CD4-positive, alpha-beta memory T cell (primary cell): Measurements from ENCODE around the gene DGKD. TPM values are rescaled to one million over a fixed set of nuclear protein-coding genes. Genes with fewer than 3 reads are reported as not detected.

Experiments
- CTCF ChIA-PET: fragments of 350-600 bp; sonication (Branson Sonifier 250); formaldehyde crosslinking; loops from one replicate; lab custom pipeline; 2021; ENCODE audit warnings: inconsistent platforms; ENCODE audit not compliant: partially characterized antibody; lab: Charles Lee
- POLR2A ChIA-PET: fragments of 350-600 bp; sonication (Branson Sonifier 250); formaldehyde crosslinking; loops from one replicate; lab custom pipeline; 2021; ENCODE audit not compliant: partially characterized antibody; lab: Charles Lee
- DNase-seq, 5 donors: peaks; one replicate each; pipeline versions ENCODE4 v3.0.0 to v3.0.0-alpha.2; 2020 to 2022; ENCODE audit warnings: mixed read lengths in 1 of 5
- H3K27ac ChIP-seq: one replicate; pipeline ENCODE4 v1.7.0; 2013; ENCODE audit warnings: low read depth, low read length
- H3K27me3 ChIP-seq: 2 replicates; pipeline ENCODE4 v1.7.0; 2013; ENCODE audit warnings: mild to moderate bottlenecking, low read length, moderate library complexity; ENCODE audit not compliant: insufficient read depth
- H3K36me3 ChIP-seq: 2 replicates; pipeline ENCODE4 v1.7.0; 2013; ENCODE audit warnings: mild to moderate bottlenecking, low read length, moderate library complexity; ENCODE audit not compliant: insufficient read depth
- H3K4me1 ChIP-seq: 2 replicates; pipeline ENCODE4 v1.7.0; 2013; ENCODE audit warnings: mild to moderate bottlenecking, low read length, moderate library complexity; ENCODE audit not compliant: insufficient read depth
- H3K4me3 ChIP-seq, 2 donors: one replicate each; pipeline ENCODE4 v1.7.0; 2013; ENCODE audit warnings: low read length in 2 of 2, mild to moderate bottlenecking in 1 of 2
- H3K9me3 ChIP-seq, 2 donors: one replicate each; pipeline ENCODE4 v1.7.0; 2013; ENCODE audit warnings: low read length in 2 of 2, control low read depth in 1 of 2; ENCODE audit not compliant: control insufficient read depth in 1 of 2
- H3K27ac Mint-ChIP-seq, 7 donors: one replicate each; pipeline ENCODE4 v1.8.0; 2020 to 2021; ENCODE audit warnings: mixed read lengths in 7 of 7, mild to moderate bottlenecking in 6 of 7, inconsistent platforms in 3 of 7, moderate library complexity in 3 of 7
- H3K27me3 Mint-ChIP-seq, 2 donors: one replicate each; pipeline ENCODE4 v1.8.0; 2020 to 2021; ENCODE audit warnings: mixed read lengths in 2 of 2
- H3K36me3 Mint-ChIP-seq, 2 donors: one replicate each; pipeline ENCODE4 v1.8.0; 2020 to 2021; ENCODE audit warnings: mixed read lengths in 2 of 2, inconsistent platforms in 1 of 2, mild to moderate bottlenecking in 1 of 2
- H3K4me1 Mint-ChIP-seq, 4 donors: one replicate each; pipeline ENCODE4 v1.8.0; 2020 to 2021; ENCODE audit warnings: mixed read lengths in 4 of 4, mild to moderate bottlenecking in 1 of 4
- H3K4me3 Mint-ChIP-seq, 8 donors: one replicate each; pipeline ENCODE4 v1.8.0; 2020 to 2021; ENCODE audit warnings: mixed read lengths in 8 of 8, mild to moderate bottlenecking in 7 of 8, moderate library complexity in 6 of 8, inconsistent platforms in 3 of 8
- H3K9me3 Mint-ChIP-seq, 8 donors: one replicate each; pipeline ENCODE4 v1.8.0; 2020 to 2021; ENCODE audit warnings: mixed read lengths in 8 of 8, mild to moderate bottlenecking in 5 of 8, inconsistent platforms in 3 of 8, moderate library complexity in 1 of 8
- intact Hi-C: fragments of 100-400 bp; cut with micrococcal nuclease; formaldehyde crosslinking; loops from one replicate; pipeline ENCODE4 v1.15.1; 2023
- polyA plus RNA-seq, 2 donors: library from polyadenylated mRNA; unstranded; fragments of 300-500 nt; fragmentation: Illumina TruSeq; gene quantifications; one replicate each; pipeline ENCODE4 v1.2.3, GENCODE V29; 2021
- total RNA-seq, 2 experiments: library from RNA; stranded (reverse); gene quantifications; one replicate each; pipeline ENCODE4 v1.2.3, GENCODE V29; 2021

The DGKD gene
- total and polyA plus RNA-seq, 4 experiments from 2014 or later: 8.9 to 136 (median 78.8) TPM

DNA sequence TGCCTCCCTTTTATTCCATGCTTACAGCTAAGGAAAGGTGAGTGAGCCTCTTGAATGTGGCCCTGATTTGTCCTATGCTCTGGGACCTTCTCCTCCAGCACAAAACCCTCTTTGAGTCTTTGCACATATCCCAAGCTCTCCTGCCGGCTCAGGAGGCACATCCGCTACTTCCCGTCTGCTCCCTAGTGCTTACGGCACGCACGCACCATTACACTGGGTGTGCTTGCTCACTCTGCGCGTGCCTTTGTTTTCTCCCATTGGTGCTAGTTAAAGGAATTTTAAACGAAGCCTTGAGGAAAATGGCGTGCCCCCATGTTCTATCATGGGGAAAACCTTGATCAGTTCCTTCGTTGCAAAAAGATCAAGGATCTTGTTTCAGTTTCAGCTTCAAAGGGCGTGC lies 7.9 kb upstream of the DGKD start:
- no peaks in the 10 kb centered on the region for H3K4me1 ChIP-seq
- no peak overlapping the region for H3K4me3 ChIP-seq
- Mint-ChIP-seq H3K36me3 (no peaks in the 10 kb centered on the region), H3K4me3 (no peak overlapping the region), H3K27me3 (peaks cover 1 to 2% of the 10 kb centered on the region in 2 donors), H3K4me1 (peaks cover 9 to 23% (median 14%) of the 10 kb centered on the region in 4 donors), H3K27ac (no peak overlapping the region), H3K9me3 (peaks cover 0 to 1% (median 0%) of the 10 kb centered on the region in 8 donors)
- CTCF ChIA-PET: interaction anchor here (1.1 kb wide), 1 partner anchor 9 kb away, joined by 4 read pairs; no protein-coding TSS in a partner anchor
- H3K27ac ChIP-seq: no peak overlapping the region
- POLR2A ChIA-PET: interaction anchor here (1.8 kb wide), 1 partner anchor 10 kb away, joined by 5 read pairs; no protein-coding TSS in a partner anchor
- intact Hi-C loops: no loop called here
- H3K9me3 ChIP-seq: no peaks in the 10 kb centered on the region
- no peaks in the 10 kb centered on the region for H3K27me3 ChIP-seq
- no peak for DNase-seq
- no peaks in the 10 kb centered on the region for H3K36me3 ChIP-seq

DNA sequence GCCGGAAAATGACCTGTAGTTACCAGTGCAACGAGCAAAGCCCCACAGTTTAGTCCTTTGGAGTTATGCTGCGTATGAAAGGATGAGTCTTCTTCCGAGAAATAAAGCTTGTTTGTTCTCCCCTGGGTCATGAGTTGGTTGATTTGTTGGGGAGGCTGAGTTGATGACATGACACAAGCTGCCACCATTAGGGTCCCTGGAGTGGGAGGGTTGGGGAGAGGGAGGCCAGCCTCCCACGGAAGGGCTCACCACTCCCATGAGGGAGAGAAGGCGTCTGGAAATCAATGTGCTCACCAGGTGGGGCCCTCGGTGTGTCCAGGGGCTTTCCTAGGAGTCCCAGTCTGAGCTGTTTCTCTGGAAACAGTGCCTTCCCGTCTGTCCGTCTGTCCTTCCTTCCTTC lies 7.4 kb upstream of the DGKD start:
- ChIA-PET CTCF (interaction anchor here (0.6 to 1.1 kb wide), 2 partner anchors 10 to 96 kb away, joined by 3 to 4 read pairs; no protein-coding TSS in a partner anchor), POLR2A (interaction anchor here (0.5 to 1.8 kb wide), 3 partner anchors 8 to 279 kb away, joined by 3 to 5 read pairs (median 5); no protein-coding TSS in a partner anchor)
- no peak overlapping the region for H3K27ac Mint-ChIP-seq

DNA sequence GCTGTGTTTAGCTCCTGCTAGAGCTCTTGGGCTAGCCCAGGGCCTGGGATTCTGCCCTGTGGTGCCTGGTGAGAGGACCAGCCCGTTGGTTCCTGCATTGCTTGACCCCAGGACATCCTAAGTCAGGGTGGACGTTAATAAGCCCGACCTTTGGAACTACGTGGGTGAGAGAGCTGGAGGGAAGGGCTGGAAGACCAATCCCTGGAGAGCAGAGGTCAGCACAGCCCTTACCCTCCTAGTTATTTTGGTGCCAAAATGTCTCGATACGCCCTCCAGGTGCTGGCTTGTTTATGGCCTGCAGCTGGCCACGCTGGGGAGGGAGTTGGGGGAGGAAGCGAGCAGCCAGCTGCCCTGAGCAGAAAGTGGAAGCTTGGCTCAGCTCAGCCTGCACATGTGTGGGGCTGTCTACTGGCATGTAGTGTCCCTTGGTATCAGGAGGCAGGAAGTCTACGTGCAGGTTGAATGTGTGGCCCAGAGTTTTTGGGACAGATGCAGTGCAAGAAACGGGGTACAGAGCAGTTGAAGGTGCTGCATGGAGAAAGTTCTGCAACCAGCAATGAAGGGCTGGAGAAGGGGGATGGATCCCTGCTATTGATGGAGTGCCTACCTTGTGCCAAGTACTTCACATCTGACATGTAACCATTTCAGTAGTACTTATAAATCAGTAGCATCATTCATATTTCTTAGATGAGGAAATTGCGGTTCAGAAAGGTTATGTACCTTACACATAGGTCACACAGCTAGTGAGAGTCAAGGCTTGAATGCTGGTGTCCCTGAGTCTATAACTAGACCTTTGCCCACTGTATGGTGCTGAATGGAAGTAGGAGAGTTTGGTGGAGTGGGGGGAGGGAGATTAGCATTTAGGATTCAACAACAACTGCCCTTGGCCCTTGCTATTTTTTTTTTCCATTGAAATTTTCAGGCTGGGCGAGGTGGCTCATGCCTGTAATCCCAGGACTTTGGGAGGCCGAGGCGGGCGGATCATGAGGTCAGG lies 5.0 kb upstream of the DGKD start:
- Mint-ChIP-seq H3K27ac (peak overlapping the region in 3 of 7 donors; percentile 7 to 44 (median 36)), H3K9me3 (peaks cover 0 to 2% (median 0%) of the 10 kb centered on the region in 8 donors), H3K27me3 (peaks cover 0 to 1% of the 10 kb centered on the region in 2 donors), H3K4me1 (peaks cover 17 to 42% (median 22%) of the 10 kb centered on the region in 4 donors), H3K36me3 (no peaks in the 10 kb centered on the region), H3K4me3 (peak overlapping the region in 2 of 8 donors; percentile 17 to 35)
- Histone ChIP-seq H3K4me1 (peaks cover 10% of the 10 kb centered on the region), H3K36me3 (no peaks in the 10 kb centered on the region), H3K4me3 (no peak overlapping the region), H3K27me3 (no peaks in the 10 kb centered on the region), H3K27ac (no peak overlapping the region), H3K9me3 (no peaks in the 10 kb centered on the region)
- intact Hi-C loops: no loop called here
- no peak for DNase-seq
- ChIA-PET CTCF (interaction anchor here (0.6 to 1.2 kb wide), 2 partner anchors 94 to 985 kb away, joined by 3 read pairs; no protein-coding TSS in a partner anchor), POLR2A (interaction anchor here (1.4 kb wide), 1 partner anchor 17 kb away, joined by 3 read pairs; no protein-coding TSS in a partner anchor)

More for the DNA sequence above, 7.4 kb upstream of the DGKD start:
- intact Hi-C loops: no loop called here
- Histone ChIP-seq H3K4me1 (no peaks in the 10 kb centered on the region), H3K27ac (no peak overlapping the region), H3K9me3 (no peaks in the 10 kb centered on the region), H3K36me3 (no peaks in the 10 kb centered on the region), H3K4me3 (no peak overlapping the region), H3K27me3 (no peaks in the 10 kb centered on the region)
- H3K27me3 Mint-ChIP-seq: peaks cover 1 to 2% of the 10 kb centered on the region in 2 donors
- H3K4me1 Mint-ChIP-seq: peaks cover 9 to 23% (median 13%) of the 10 kb centered on the region in 4 donors
- peaks cover 0 to 2% (median 0%) of the 10 kb centered on the region in 8 donors for H3K9me3 Mint-ChIP-seq
- H3K4me3 Mint-ChIP-seq: no peak overlapping the region
- H3K36me3 Mint-ChIP-seq: no peaks in the 10 kb centered on the region
- no peak for DNase-seq

DNA sequence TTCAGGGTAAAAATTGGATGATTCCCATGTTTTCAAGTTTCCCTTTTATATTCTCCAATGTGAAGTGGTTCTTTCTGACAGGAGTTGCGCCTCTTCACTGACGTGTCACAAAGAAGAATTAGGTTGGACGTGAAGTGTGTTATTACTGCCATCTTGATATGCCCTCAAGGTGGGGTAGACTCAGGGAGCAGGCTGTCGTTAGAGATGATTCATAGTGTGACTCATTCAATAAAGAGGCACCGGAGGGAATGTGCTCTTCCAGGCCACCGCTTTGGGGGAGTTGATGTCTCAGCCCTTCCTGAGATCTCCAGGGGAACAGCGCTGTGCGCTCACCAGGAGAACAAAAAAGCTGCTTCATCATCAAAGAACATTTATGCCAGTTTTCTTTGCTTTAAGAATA lies 3.6 kb upstream of the DGKD start:
- H3K27ac Mint-ChIP-seq: peak overlapping the region in 2 of 7 donors; percentile 38 to 52
- Histone ChIP-seq H3K4me1 (peaks cover 16% of the 10 kb centered on the region), H3K27me3 (no peaks in the 10 kb centered on the region), H3K4me3 (no peak overlapping the region), H3K36me3 (no peaks in the 10 kb centered on the region), H3K27ac (no peak overlapping the region), H3K9me3 (no peaks in the 10 kb centered on the region)
- H3K36me3 Mint-ChIP-seq: peaks cover 4 to 5% of the 10 kb centered on the region in 2 donors
- POLR2A ChIA-PET: interaction anchor here (1.2 kb wide), 1 partner anchor 19 kb away, joined by 4 read pairs; no protein-coding TSS in a partner anchor
- DNase-seq: peak in 1 of 5 donors; percentile 52
- H3K9me3 Mint-ChIP-seq: peaks cover 0 to 2% (median 0%) of the 10 kb centered on the region in 8 donors
- H3K4me3 Mint-ChIP-seq: peak overlapping the region in 2 of 8 donors; percentile 20 to 27
- CTCF ChIA-PET: no interaction called here
- intact Hi-C loops: loop anchor here (5.0 kb wide), 1 partner anchor 83 kb away; no protein-coding TSS in a partner anchor
- H3K27me3 Mint-ChIP-seq: peaks cover 0 to 1% of the 10 kb centered on the region in 2 donors
- peaks cover 23 to 49% (median 28%) of the 10 kb centered on the region in 4 donors for H3K4me1 Mint-ChIP-seq

DNA sequence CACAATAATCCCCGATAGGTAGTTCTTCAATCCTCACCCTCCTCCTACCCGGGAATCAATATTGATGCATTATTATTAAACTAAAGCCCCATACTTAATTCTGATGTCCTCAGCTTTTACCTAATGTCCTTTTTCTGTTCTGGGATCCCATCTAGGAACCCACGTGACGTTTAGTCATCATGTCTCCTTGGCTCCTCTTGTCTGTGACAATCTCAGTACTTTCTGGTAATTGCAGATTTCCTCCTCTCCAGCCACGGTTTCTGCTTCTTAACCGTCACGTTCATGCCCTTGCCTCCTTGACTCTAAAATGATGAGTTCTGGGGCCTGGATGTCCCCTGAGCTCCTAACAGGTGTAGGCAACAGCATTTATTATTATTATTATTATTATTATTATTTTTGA lies 2.9 kb upstream of the DGKD start:
- Histone ChIP-seq H3K36me3 (no peaks in the 10 kb centered on the region), H3K27me3 (no peaks in the 10 kb centered on the region), H3K9me3 (no peaks in the 10 kb centered on the region), H3K4me1 (peaks cover 23% of the 10 kb centered on the region), H3K4me3 (no peak overlapping the region), H3K27ac (no peak overlapping the region)
- Mint-ChIP-seq H3K27me3 (peaks cover 0 to 1% of the 10 kb centered on the region in 2 donors), H3K4me3 (no peak overlapping the region), H3K36me3 (peaks cover 7 to 10% of the 10 kb centered on the region in 2 donors), H3K27ac (peak overlapping the region in 1 of 7 donors; percentile 48), H3K4me1 (peaks cover 30 to 56% (median 36%) of the 10 kb centered on the region in 4 donors), H3K9me3 (peaks cover 0 to 2% (median 0%) of the 10 kb centered on the region in 8 donors)
- ChIA-PET CTCF (no interaction called here), POLR2A (interaction anchor here (1.2 kb wide), 1 partner anchor 20 kb away, joined by 4 read pairs; no protein-coding TSS in a partner anchor)
- DNase-seq: no peak
- intact Hi-C loops: loop anchor here (5.0 kb wide), 1 partner anchor 84 kb away; no protein-coding TSS in a partner anchor

DNA sequence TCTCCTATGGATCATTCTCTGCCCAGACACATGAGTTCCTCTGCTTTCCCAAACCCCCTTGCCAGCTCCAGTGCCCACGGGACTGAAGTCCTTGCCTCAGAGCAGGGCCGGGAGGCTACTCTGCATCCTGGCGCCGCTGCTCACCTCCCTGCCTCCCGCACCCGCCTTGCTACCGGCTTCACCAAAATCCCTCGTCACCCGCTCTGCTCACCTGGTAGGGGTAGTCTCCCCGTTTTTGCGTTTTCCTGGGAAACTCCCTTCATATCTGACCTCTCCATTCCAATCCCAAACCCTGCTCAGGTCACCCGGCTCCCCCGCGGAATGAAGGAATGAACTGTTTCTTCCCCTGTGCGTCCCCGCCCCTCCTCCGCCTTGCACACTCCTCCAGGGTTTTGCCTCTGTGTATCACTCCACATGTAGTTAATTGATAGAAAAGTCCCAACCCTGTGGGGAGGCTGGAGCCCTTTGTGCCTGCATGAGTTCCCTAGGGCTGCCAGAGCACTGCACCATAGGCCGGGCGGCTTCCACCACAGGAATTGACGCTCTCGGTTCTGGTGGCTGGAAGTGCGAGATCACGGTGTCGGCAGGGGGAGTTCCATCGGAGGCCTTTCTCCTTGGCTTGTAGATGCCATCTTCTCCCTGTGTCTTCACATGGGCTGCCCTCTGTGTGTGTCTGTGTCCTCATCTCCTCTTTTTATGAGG lies 2.0 kb upstream of the DGKD start:
- H3K4me1 Mint-ChIP-seq: peaks cover 39 to 65% (median 44%) of the 10 kb centered on the region in 4 donors
- no peaks in the 10 kb centered on the region for H3K27me3 ChIP-seq
- DNase-seq: no peak
- intact Hi-C loops: loop anchor here (5.0 kb wide), 1 partner anchor 85 kb away; no protein-coding TSS in a partner anchor
- no peak overlapping the region for H3K4me3 ChIP-seq
- peaks cover 0 to 1% of the 10 kb centered on the region in 2 donors for H3K27me3 Mint-ChIP-seq
- H3K36me3 ChIP-seq: no peaks in the 10 kb centered on the region
- no peak overlapping the region for H3K27ac ChIP-seq
- no peaks in the 10 kb centered on the region for H3K9me3 ChIP-seq
- H3K36me3 Mint-ChIP-seq: peaks cover 7 to 14% of the 10 kb centered on the region in 2 donors
- peaks cover 0 to 2% (median 0%) of the 10 kb centered on the region in 8 donors for H3K9me3 Mint-ChIP-seq
- peak overlapping the region in 4 of 8 donors; percentile 29 to 59 (median 50) for H3K4me3 Mint-ChIP-seq
- H3K4me1 ChIP-seq: peaks cover 32% of the 10 kb centered on the region
- peak overlapping the region in 1 of 7 donors; percentile 89 for H3K27ac Mint-ChIP-seq
- POLR2A ChIA-PET: interaction anchor here (1.2 kb wide), 1 partner anchor 21 kb away, joined by 4 read pairs; no protein-coding TSS in a partner anchor
- CTCF ChIA-PET: no interaction called here
